Activated B cell treated with CpG ODN at 0.5 μM for 24 hours (primary cell): ENCODE measurements around the gene ZFHX2. TPM values are rescaled to one million over a fixed set of nuclear protein-coding genes. Genes with fewer than 3 reads are reported as not detected.

ENCODE experiments used
- ATAC-seq: fragments of 200-7000 bp; cut with Tn5 transposase; one replicate; pipeline ENCODE4 v1.10.0; 2021; ENCODE audit warnings: low read depth, mild to moderate bottlenecking, moderate library complexity
- CTCF ChIA-PET: fragments of 350-600 bp; sonication (Branson Sonifier 250); formaldehyde crosslinking; loops from one replicate; lab custom pipeline; 2021; ENCODE audit warnings: antibody characterized with exemption; lab: Charles Lee
- POLR2A ChIA-PET: fragments of 350-600 bp; sonication (Branson Sonifier 250); formaldehyde crosslinking; loops from one replicate; lab custom pipeline; 2021; ENCODE audit warnings: antibody characterized with exemption; lab: Charles Lee
- DNase-seq: peaks from one replicate; pipeline ENCODE4 v3.0.0; 2022
- H3K27ac Mint-ChIP-seq: one replicate; pipeline ENCODE4 v1.8.0; 2020; ENCODE audit warnings: mixed read lengths
- H3K27me3 Mint-ChIP-seq: one replicate; pipeline ENCODE4 v1.8.0; 2021; ENCODE audit warnings: mixed read lengths
- H3K36me3 Mint-ChIP-seq: one replicate; pipeline ENCODE4 v1.8.0; 2021; ENCODE audit warnings: low read depth, mixed read lengths
- H3K4me1 Mint-ChIP-seq: one replicate; pipeline ENCODE4 v1.8.0; 2021; ENCODE audit warnings: mixed read lengths
- H3K4me3 Mint-ChIP-seq: one replicate; pipeline ENCODE4 v1.8.0; 2020; ENCODE audit warnings: mild to moderate bottlenecking, mixed read lengths
- H3K9me3 Mint-ChIP-seq: one replicate; pipeline ENCODE4 v1.8.0; 2020; ENCODE audit warnings: mixed read lengths
- CTCF ChIP-seq: fragments of 200-600 bp; IDR thresholded peaks from one replicate; pipeline ENCODE4 v1.8.0; 2022; ENCODE audit warnings: antibody characterized with exemption, mild to moderate bottlenecking
- intact Hi-C: fragments of 100-400 bp; cut with micrococcal nuclease; formaldehyde crosslinking; loops from one replicate; pipeline ENCODE4 v1.15.1; 2024
- total RNA-seq: library from RNA; stranded (reverse); gene quantifications from 2 replicates; pipeline ENCODE4 v1.2.3, GENCODE V29; 2022

The ZFHX2 gene
- total RNA-seq, 1 donor from 2014 or later: 2.6 TPM

GRCh38 chr14:23557521-23557920, 6.0 kb upstream of the ZFHX2 start:
- POLR2A ChIA-PET: interaction anchor here (1.2 to 6.2 kb wide), 2 partner anchors 10 to 82 kb away, joined by 4 to 41 read pairs; partner anchors contain the start of gene AP1G2
- Mint-ChIP-seq H3K4me3 (peak overlapping the region; percentile 71), H3K27me3 (no peaks in the 10 kb centered on the region), H3K9me3 (no peaks in the 10 kb centered on the region), H3K36me3 (peaks cover 41% of the 10 kb centered on the region), H3K27ac (peak overlapping the region; percentile 85), H3K4me1 (peaks cover 26% of the 10 kb centered on the region)
- TF ChIP-seq CTCF: no peak
- CTCF ChIA-PET: interaction anchor here (1.0 to 4.9 kb wide), 2 partner anchors 20 to 78 kb away, joined by 3 to 128 read pairs; no protein-coding TSS in a partner anchor
- no peak for ATAC-seq
- no peak for DNase-seq
- intact Hi-C loops: loop anchor here (2.0 to 10.0 kb wide), 7 partner anchors 19 to 887 kb away; partner anchors contain the start of genes ACIN1, ADCY4, C14orf119 and PCK2

- POLR2A ChIA-PET: interaction anchor here (1.2 to 6.2 kb wide), 2 partner anchors 10 to 82 kb away, joined by 4 to 41 read pairs; partner anchors contain the start of gene AP1G2
- peak overlapping the region; percentile 95 for H3K27ac Mint-ChIP-seq
- no peaks in the 10 kb centered on the region for H3K9me3 Mint-ChIP-seq
- H3K4me1 Mint-ChIP-seq: peaks cover 29% of the 10 kb centered on the region
- intact Hi-C loops: loop anchor here (1.0 to 10.0 kb wide), 9 partner anchors 10 to 888 kb away; partner anchors contain the start of genes ACIN1, ADCY4, AP1G2 and C14orf119
- ATAC-seq: no peak
- H3K4me3 Mint-ChIP-seq: peak overlapping the region; percentile 94
- H3K36me3 Mint-ChIP-seq: peaks cover 35% of the 10 kb centered on the region
- no peaks in the 10 kb centered on the region for H3K27me3 Mint-ChIP-seq
- CTCF ChIA-PET: interaction anchor here (2.0 kb wide), 1 partner anchor 78 kb away, joined by 8 read pairs; no protein-coding TSS in a partner anchor
- no peak for TF ChIP-seq CTCF
- DNase-seq: no peak
These were observed 5.3 kb upstream of the ZFHX2 start for GRCh38 chr14:23556700-23557440.

- Mint-ChIP-seq H3K36me3 (peaks cover 33% of the 10 kb centered on the region), H3K4me3 (peak within 1 kb of the TSS; percentile 94), H3K27ac (peak within 1 kb of the TSS; percentile 95), H3K4me1 (peaks cover 30% of the 10 kb centered on the region), H3K9me3 (no peaks in the 10 kb centered on the region), H3K27me3 (no peaks in the 10 kb centered on the region)
- TF ChIP-seq CTCF: no peak
- ChIA-PET POLR2A (interaction anchor here (0.6 to 6.2 kb wide), 8 partner anchors 11 to 812 kb away, joined by 3 to 41 read pairs (median 4); partner anchors contain the start of genes AP1G2, NFATC4, NGDN and PABPN1), CTCF (interaction anchor here (2.0 kb wide), 1 partner anchor 77 kb away, joined by 8 read pairs; no protein-coding TSS in a partner anchor)
- ATAC-seq (peak; percentile 79), DNase-seq (peak; percentile 88)
- intact Hi-C loops: loop anchor here (1.0 to 10.0 kb wide), 10 partner anchors 11 to 889 kb away; partner anchors contain the start of genes ACIN1, ADCY4, AP1G2 and C14orf119
These were observed 4.5 kb upstream of the ZFHX2 start, which contains the start of gene THTPA for GRCh38 chr14:23555882-23556699. TSS of gene THTPA (plus strand) at chr14:23556271. CDS start at chr14:23556758, 487 bp downstream.

- ATAC-seq (no peak), DNase-seq (no peak)
- intact Hi-C loops: loop anchor here (1.0 to 10.0 kb wide), 7 partner anchors 254 to 889 kb away; partner anchors contain the start of genes ACIN1, ADCY4, C14orf119 and PCK2
- peaks cover 27% of the 10 kb centered on the region for H3K4me1 Mint-ChIP-seq
- H3K9me3 Mint-ChIP-seq: no peaks in the 10 kb centered on the region
- no peak for TF ChIP-seq CTCF
- H3K4me3 Mint-ChIP-seq: peak overlapping the region; percentile 94
- H3K27me3 Mint-ChIP-seq: no peaks in the 10 kb centered on the region
- CTCF ChIA-PET: interaction anchor here (2.0 kb wide), 1 partner anchor 77 kb away, joined by 8 read pairs; no protein-coding TSS in a partner anchor
- POLR2A ChIA-PET: interaction anchor here (0.6 to 6.2 kb wide), 7 partner anchors 12 to 813 kb away, joined by 3 to 41 read pairs (median 4); partner anchors contain the start of genes AP1G2, NFATC4, NGDN and PABPN1
- H3K36me3 Mint-ChIP-seq: peaks cover 28% of the 10 kb centered on the region
- H3K27ac Mint-ChIP-seq: peak overlapping the region; percentile 95
These were observed 3.9 kb upstream of the ZFHX2 start for GRCh38 chr14:23555533-23555881.
